Central memory CD4-positive, alpha-beta T cell (primary cell): Measurements from ENCODE around the gene TBC1D22B.
"Not testable (repeated sequence)": the region's sequence is repeated elsewhere in the genome, so short reads cannot be mapped to it uniquely, and the experiment has no call there.

Experiments used
- DNase-seq: peaks from one replicate; pipeline ENCODE4 v3.0.0; 2022

Gene TBC1D22B

GRCh38 chr6:37321516-37322415 is 64.2 kb downstream of the TBC1D22B start:
- DNase-seq, result no peak

GRCh38 chr6:37323580-37323979 is 66.0 kb downstream of the TBC1D22B start:
- DNase-seq, result no peak

GRCh38 chr6:37324131-37325033 is 66.8 kb downstream of the TBC1D22B start:
- no peak for DNase-seq

GRCh38 chr6:37330345-37330744 is 72.8 kb downstream of the TBC1D22B start:
- not testable (repeated sequence) for DNase-seq

GRCh38 chr6:37331047-37331446 is 73.5 kb downstream of the TBC1D22B start:
- DNase-seq, result no peak

- DNase-seq, result no peak
Measured at GRCh38 chr6:37332894-37333293, 75.3 kb downstream of the TBC1D22B start.

- DNase-seq, result no peak
Measured at GRCh38 chr6:37334047-37334446, 76.5 kb downstream of the TBC1D22B start.

- not testable (repeated sequence) for DNase-seq
Measured at GRCh38 chr6:37338317-37338716, 80.7 kb downstream of the TBC1D22B start.

- no peak for DNase-seq
Measured at GRCh38 chr6:37338745-37339255, 81.2 kb downstream of the TBC1D22B start.

- no peak for DNase-seq
Measured at GRCh38 chr6:37339741-37340638, 82.4 kb downstream of the TBC1D22B start.

- no peak for DNase-seq
Measured at GRCh38 chr6:37340639-37340943, 83.0 kb downstream of the TBC1D22B start.

- no peak for DNase-seq
Measured at GRCh38 chr6:37343248-37343647, 85.7 kb downstream of the TBC1D22B start.

GRCh38 chr6:37344308-37344707 is 86.7 kb downstream of the TBC1D22B start:
- DNase-seq, result no peak

GRCh38 chr6:37345804-37346203 is 88.2 kb downstream of the TBC1D22B start:
- not testable (repeated sequence) for DNase-seq

GRCh38 chr6:37347177-37347576 is 89.6 kb downstream of the TBC1D22B start:
- no peak for DNase-seq

GRCh38 chr6:37347670-37348111 is 90.1 kb downstream of the TBC1D22B start:
- DNase-seq, result no peak

GRCh38 chr6:37351027-37351426 is 93.5 kb downstream of the TBC1D22B start:
- DNase-seq, result no peak

GRCh38 chr6:37352384-37352783 is 94.8 kb downstream of the TBC1D22B start:
- no peak for DNase-seq

- DNase-seq, result peak; percentile 84
Measured at GRCh38 chr6:37353761-37354525, 96.4 kb downstream of the TBC1D22B start, which contains the start of gene RNF8. RNF8 (plus strand) TSS chr6:37353983; CDS start chr6:37354165, 182 bp downstream.

GRCh38 chr6:37354526-37355384 is 97.2 kb downstream of the TBC1D22B start:
- no peak for DNase-seq
